HFF-Myc (cell line): ENCODE data around the gene BLZF1.

Source experiments
- DNase-seq: peaks from one replicate; pipeline ENCODE4 v3.0.0-alpha.2; 2011; ENCODE audit warnings: low read depth; ENCODE audit errors: extremely low read depth
- H3K4me3 ChIP-seq: replicated peaks from 2 replicates; pipeline ENCODE4 v1.5.1; 2011; ENCODE audit warnings: low read depth, mild to moderate bottlenecking, control low read depth, low read length
- CTCF ChIP-seq: IDR thresholded peaks from 2 replicates; pipeline ENCODE4 v1.5.1; 2012; ENCODE audit warnings: mild to moderate bottlenecking, low read depth, low read length, control low read depth; ENCODE audit errors: missing control alignments

Gene BLZF1

DNA sequence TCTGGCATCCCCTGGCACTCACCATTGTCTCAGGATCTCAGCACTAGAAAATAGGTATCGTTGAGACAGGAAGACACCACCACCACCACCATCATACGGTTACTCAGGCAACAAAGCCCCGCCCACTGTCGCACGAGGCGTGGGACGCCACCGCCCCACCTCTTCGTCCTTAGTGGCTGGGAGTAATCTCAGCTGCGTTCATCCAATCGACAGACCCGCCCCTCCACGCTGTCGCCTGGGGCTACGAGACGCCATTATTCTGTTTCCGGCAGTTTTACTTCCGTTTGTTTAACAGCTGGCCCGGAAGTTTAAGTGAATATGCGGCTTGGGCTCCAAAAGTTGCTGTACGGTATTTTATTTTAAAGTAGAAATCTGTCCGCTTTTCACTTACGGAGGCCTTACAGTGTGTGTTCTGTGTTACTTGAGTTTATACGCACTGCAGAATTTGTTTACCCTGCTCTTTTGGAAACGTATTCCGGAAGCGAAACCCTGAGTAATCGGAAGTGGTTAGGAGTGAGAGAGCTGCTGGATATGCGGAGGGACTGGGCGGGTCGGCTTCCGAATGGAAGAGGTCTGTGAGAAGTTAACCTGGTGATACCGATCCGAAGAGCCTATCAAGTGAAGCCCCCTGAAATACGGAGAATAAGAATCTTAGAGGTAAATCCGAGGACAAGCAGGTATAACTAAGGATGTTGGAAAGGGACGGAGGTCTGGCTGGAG lies at the start of gene BLZF1, which contains the start of gene NME7:
Gene BLZF1 (plus strand): TSS at position 510 of the 720 bp plus-strand sequence. CDS start 1,328 bp downstream, outside the sequence.
Gene NME7 (minus strand): TSS at position 112 of the 720 bp plus-strand sequence. CDS start 87 bp downstream, at position 25.
- peak within 1 kb of the TSS; percentile 73 for H3K4me3 ChIP-seq
- peak; percentile 92 for DNase-seq
- TF ChIP-seq CTCF, result no peak

DNA sequence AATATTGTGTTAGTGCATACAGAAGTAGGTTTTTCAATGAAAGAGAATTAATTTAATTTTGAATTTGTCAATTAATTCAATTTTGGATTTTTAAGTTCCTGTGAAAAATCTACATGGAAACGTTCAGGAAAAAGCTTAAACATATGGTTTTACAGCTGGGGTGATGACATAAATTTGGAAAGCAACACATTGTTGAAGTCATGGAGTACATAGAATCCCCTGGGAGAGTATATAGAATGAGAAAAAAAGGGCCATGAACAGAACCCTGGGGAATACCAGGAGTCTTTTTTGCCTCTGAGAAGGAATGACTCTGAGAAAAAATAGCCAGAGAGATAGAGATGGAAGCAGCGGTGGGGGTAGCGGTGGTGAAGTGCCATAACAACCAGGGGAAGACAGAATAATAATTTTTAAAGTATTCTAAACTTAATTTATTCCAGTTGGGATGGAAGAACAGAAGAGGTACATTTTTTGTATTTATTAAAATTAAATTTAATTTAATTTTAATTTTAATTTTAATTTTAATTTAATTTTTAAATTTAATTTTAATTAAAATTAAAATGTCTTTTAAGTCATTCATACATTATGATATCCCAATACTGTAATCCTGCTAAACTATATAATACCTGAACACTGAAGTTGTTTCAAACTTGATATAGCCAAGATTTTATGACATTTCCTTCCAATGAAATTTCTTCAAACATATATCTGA lies 49.3 kb upstream of the BLZF1 start:
- H3K4me3 ChIP-seq, result no peak overlapping the region
- DNase-seq, result no peak
- no peak for TF ChIP-seq CTCF

- no peak for DNase-seq
- no peak overlapping the region for H3K4me3 ChIP-seq
- no peak for TF ChIP-seq CTCF
These were observed 46.5 kb upstream of the BLZF1 start for GRCh38 chr1:169321539-169321938.

- TF ChIP-seq CTCF, result no peak
- DNase-seq, result no peak
- no peak overlapping the region for H3K4me3 ChIP-seq
These were observed 45.9 kb upstream of the BLZF1 start for GRCh38 chr1:169322138-169322537.

DNA sequence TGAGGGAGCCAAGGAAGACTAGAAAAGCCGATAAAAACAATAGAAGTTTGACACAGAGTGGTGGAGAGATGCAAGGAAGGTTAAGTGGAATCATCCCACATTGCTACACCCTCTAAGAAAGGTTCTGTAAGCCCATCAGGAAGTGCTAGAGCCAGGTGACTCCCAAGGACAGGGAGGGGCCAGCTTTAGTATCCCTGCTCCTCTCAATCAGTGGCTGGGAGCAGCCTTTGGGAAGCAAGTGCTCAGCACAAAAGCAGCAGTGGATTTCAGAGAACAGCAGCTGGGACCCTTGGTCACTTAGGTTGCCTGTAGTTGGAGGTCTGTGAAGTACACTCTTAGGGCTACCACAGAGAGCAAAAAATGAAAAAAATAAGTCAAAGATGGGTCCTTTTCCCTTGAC lies 42.9 kb upstream of the BLZF1 start:
- DNase-seq, result no peak
- TF ChIP-seq CTCF, result no peak
- H3K4me3 ChIP-seq, result no peak overlapping the region

DNA sequence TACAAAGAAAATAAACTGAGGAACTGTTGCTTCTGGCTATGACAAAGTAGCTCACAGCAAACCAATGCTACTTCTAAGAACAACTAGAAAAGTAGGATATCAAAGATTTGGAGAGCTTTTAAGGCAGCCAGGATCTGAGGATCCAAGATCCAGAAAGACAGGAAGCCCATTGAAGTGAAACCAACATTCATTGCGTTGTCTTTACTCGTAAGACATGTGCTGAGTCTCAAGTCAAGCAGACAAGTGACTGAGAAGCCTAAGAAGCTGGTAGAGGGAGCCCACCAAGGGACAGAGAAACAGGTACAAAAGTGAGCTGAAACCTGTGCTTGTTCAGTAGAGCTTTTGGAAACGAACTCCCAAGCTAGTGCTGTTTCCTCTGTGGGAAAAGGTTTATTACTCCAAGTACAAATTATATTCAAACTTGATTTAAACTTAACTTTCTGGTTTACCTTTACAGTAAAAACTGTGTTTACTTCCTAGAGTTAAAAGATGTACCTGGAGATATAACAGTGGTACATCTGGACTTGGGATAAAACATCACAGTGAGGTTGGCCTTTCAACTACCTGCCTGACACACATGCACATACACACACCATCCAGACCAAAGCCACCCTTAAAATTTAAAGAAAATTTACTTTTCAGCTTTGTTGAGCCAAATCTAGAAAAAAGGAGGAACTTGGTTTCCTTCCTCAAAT lies 41.6 kb upstream of the BLZF1 start:
- H3K4me3 ChIP-seq, result no peak overlapping the region
- no peak for TF ChIP-seq CTCF
- DNase-seq, result no peak
